Lower leg skin (tissue), 3 donors: ENCODE results near the gene ABCC12.

Source experiments
- POLR2A ChIP-seq, 2 donors: fragments of 450-650 bp; IDR thresholded peaks; one replicate each; pipeline ENCODE4 v1.6.1; 2016 to 2017; ENCODE audit warnings: antibody characterized with exemption in 2 of 2, mild to moderate bottlenecking in 1 of 2, moderate library complexity in 1 of 2
- TF ChIP-seq, protein P1 (sequence below), 3 donors: fragments of 450-650 bp; IDR thresholded peaks; one replicate each; pipeline ENCODE4 v1.5.1; 2016; ENCODE audit warnings: antibody characterized with exemption in 3 of 3, mild to moderate bottlenecking in 3 of 3, moderate library complexity in 2 of 3

DNA sequence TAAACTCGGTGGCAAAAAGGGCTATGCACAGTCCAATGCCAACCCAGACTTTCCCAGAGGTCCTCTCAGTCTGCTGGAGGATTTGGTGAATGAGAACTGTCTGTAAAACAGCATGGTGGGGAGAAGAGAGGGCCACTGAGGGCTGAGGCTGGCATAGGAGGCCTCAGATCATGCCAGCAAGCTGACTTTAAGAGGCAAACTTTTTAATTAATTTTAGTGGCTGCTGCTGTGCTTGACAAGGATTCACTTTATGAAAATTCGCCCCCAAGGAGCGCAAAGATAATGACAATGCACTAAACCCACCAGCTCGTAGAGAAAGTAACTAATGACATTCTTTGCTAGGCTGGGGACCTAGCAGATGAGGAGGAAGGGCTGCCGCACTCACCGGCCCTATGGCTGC is 15.0 kb downstream of the ABCC12 start:
- TF ChIP-seq POLR2A (IDR thresholded peaks at IDR 0.05) = no peak
- TF ChIP-seq, protein P1, sequence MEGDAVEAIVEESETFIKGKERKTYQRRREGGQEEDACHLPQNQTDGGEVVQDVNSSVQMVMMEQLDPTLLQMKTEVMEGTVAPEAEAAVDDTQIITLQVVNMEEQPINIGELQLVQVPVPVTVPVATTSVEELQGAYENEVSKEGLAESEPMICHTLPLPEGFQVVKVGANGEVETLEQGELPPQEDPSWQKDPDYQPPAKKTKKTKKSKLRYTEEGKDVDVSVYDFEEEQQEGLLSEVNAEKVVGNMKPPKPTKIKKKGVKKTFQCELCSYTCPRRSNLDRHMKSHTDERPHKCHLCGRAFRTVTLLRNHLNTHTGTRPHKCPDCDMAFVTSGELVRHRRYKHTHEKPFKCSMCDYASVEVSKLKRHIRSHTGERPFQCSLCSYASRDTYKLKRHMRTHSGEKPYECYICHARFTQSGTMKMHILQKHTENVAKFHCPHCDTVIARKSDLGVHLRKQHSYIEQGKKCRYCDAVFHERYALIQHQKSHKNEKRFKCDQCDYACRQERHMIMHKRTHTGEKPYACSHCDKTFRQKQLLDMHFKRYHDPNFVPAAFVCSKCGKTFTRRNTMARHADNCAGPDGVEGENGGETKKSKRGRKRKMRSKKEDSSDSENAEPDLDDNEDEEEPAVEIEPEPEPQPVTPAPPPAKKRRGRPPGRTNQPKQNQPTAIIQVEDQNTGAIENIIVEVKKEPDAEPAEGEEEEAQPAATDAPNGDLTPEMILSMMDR (IDR thresholded peaks at IDR 0.05) = no peak
